B cell (primary cell): ENCODE measurements around the gene ZFP1.

Experiments used
- EZH2 ChIP-seq: IDR thresholded peaks from 2 replicates; pipeline ENCODE4 v1.6.1; 2012; ENCODE audit warnings: borderline replicate concordance, low read depth, mild to moderate bottlenecking, moderate library complexity, low read length; ENCODE audit not compliant: insufficient read depth, poor library complexity, severe bottlenecking
- TF ChIP-seq, protein P1 (sequence below): fragments of 200-600 bp; IDR thresholded peaks from one replicate; pipeline ENCODE4 v1.8.0; 2022; ENCODE audit warnings: antibody characterized with exemption, mild to moderate bottlenecking

DNA sequence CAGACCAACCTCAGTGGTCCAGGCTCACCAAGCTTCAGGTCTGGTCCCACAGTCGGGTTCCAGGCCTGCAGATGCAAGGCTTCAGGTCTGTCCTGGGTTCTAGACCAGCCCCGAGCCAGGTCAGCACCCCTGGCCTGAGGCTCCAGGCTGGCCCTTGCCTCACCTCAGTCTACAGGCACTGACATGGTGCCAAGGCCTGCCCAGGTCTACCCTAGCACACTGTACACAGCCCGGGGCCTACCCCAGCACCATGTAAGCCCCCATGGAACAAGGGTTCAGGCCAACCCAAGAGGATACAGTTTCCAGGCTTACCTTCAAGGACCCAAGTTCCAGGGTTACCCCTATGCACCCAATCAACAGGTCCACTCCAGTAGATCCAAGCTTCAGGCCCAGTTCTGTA lies 26.8 kb downstream of the ZFP1 start:
- TF ChIP-seq, protein P1, sequence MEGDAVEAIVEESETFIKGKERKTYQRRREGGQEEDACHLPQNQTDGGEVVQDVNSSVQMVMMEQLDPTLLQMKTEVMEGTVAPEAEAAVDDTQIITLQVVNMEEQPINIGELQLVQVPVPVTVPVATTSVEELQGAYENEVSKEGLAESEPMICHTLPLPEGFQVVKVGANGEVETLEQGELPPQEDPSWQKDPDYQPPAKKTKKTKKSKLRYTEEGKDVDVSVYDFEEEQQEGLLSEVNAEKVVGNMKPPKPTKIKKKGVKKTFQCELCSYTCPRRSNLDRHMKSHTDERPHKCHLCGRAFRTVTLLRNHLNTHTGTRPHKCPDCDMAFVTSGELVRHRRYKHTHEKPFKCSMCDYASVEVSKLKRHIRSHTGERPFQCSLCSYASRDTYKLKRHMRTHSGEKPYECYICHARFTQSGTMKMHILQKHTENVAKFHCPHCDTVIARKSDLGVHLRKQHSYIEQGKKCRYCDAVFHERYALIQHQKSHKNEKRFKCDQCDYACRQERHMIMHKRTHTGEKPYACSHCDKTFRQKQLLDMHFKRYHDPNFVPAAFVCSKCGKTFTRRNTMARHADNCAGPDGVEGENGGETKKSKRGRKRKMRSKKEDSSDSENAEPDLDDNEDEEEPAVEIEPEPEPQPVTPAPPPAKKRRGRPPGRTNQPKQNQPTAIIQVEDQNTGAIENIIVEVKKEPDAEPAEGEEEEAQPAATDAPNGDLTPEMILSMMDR, result no peak
- TF ChIP-seq EZH2, result no peak
